SK-N-SH treated with all-trans-retinoic acid at 6 μM for 48 hours (cell line): Measurements from ENCODE around the gene PPP2R2C.

ENCODE experiments used
- CREB5 ChIP-seq: fragments of 250-450 bp; sonication (Bioruptor Pico); IDR thresholded peaks from 2 replicates; pipeline ENCODE4 v1.5.1; 2020; ENCODE audit warnings: low read depth, mild to moderate bottlenecking, moderate library complexity
- CSDC2 ChIP-seq: fragments of 250-450 bp; sonication (Bioruptor Pico); IDR thresholded peaks from 2 replicates; pipeline ENCODE4 v1.5.0; 2020; ENCODE audit warnings: mild to moderate bottlenecking, moderate library complexity
- ESRRG ChIP-seq: fragments of 250-450 bp; sonication (Bioruptor Pico); IDR thresholded peaks from 2 replicates; pipeline ENCODE4 v1.6.1; 2021; ENCODE audit warnings: mild to moderate bottlenecking
- PATZ1 ChIP-seq: fragments of 250-450 bp; sonication (Bioruptor Pico); IDR thresholded peaks from 2 replicates; pipeline ENCODE4 v1.8.0; 2020; ENCODE audit warnings: mild to moderate bottlenecking, moderate library complexity, borderline replicate concordance
- PPARA ChIP-seq: fragments of 250-450 bp; sonication (Bioruptor Pico); IDR thresholded peaks from 2 replicates; pipeline ENCODE4 v1.5.0; 2020; ENCODE audit warnings: mild to moderate bottlenecking, borderline replicate concordance
- RARB ChIP-seq: fragments of 250-450 bp; sonication (Bioruptor Pico); IDR thresholded peaks from 2 replicates; pipeline ENCODE4 v1.8.0; 2021; ENCODE audit warnings: mild to moderate bottlenecking, moderate library complexity
- TOX ChIP-seq: fragments of 250-450 bp; sonication (Bioruptor Pico); IDR thresholded peaks from 2 replicates; pipeline ENCODE4 v1.8.0; 2021; ENCODE audit warnings: mild to moderate bottlenecking, moderate library complexity, borderline replicate concordance
- TSHZ2 ChIP-seq: fragments of 250-450 bp; sonication (Bioruptor Pico); IDR thresholded peaks from 2 replicates; pipeline ENCODE4 v1.5.0; 2020; ENCODE audit warnings: mild to moderate bottlenecking, moderate library complexity
- ZFP30 ChIP-seq: fragments of 450-650 bp; formaldehyde crosslinking; IDR thresholded peaks from 2 replicates; pipeline ENCODE4 v1.5.0; 2022; ENCODE audit warnings: mild to moderate bottlenecking, moderate library complexity

- no peak for TF ChIP-seq ZFP30 (CRISPR knock-in tag)
- no peak for TF ChIP-seq CREB5
- no peak for TF ChIP-seq PPARA (CRISPR knock-in tag)
- TF ChIP-seq PATZ1 (CRISPR knock-in tag), result no peak
- no peak for TF ChIP-seq TSHZ2 (CRISPR knock-in tag)
- TF ChIP-seq RARB (CRISPR knock-in tag), result no peak
- TF ChIP-seq CSDC2, result no peak
- no peak for TF ChIP-seq TOX (CRISPR knock-in tag)
- TF ChIP-seq ESRRG, result no peak
Observed at GRCh38 chr4:6326312-6327060, 145.9 kb downstream of the PPP2R2C start.
